H1 (cell line): ENCODE measurements around the gene TPST2. TPM values are rescaled to one million over a fixed set of nuclear protein-coding genes. Genes with fewer than 3 reads are reported as not detected.

Experiments
- CTCF ChIA-PET: fragments of 300-600 bp; sonication (Branson Sonifier 250); formaldehyde crosslinking; loops from one replicate; lab custom pipeline; 2021; ENCODE audit not compliant: partially characterized antibody; lab: Charles Lee
- POLR2A ChIA-PET: fragments of 300-600 bp; sonication (Branson Sonifier 250); formaldehyde crosslinking; loops from one replicate; lab custom pipeline; 2021; ENCODE audit warnings: inconsistent platforms; ENCODE audit not compliant: partially characterized antibody; lab: Charles Lee
- DNase-seq, 2 experiments: peaks; one replicate each; pipeline versions ENCODE4 v3.0.0 to v3.0.0-alpha.2; 2010 to 2022; ENCODE audit warnings: low spot score in 2 of 2, low read depth in 1 of 2, mixed read lengths in 1 of 2
- FAIRE-seq: peaks from 2 replicates; lab custom pipeline; 2011; peaks lifted over from hg19 to GRCh38; lab: Jason Lieb, UNC
- H2AFZ ChIP-seq: 2 replicates; pipeline ENCODE4 v1.8.1; 2012; ENCODE audit warnings: low read length, inconsistent platforms
- H2AK5ac ChIP-seq: 2 replicates; pipeline ENCODE4 v1.6.1; 2013; ENCODE audit warnings: low read depth, low read length
- H2BK120ac ChIP-seq: replicated peaks from 2 replicates; pipeline ENCODE3; 2013; ENCODE audit warnings: low read depth, low read length, inconsistent platforms
- H2BK12ac ChIP-seq: 2 replicates; pipeline ENCODE4 v1.6.1; 2013; ENCODE audit warnings: low read depth, low read length
- H2BK15ac ChIP-seq: 2 replicates; pipeline ENCODE4 v1.6.1; 2013; ENCODE audit warnings: low read length
- H2BK20ac ChIP-seq: 2 replicates; pipeline ENCODE4 v1.6.1; 2013; ENCODE audit warnings: low read length
- H2BK5ac ChIP-seq: 2 replicates; pipeline ENCODE4 v1.6.1; 2013; ENCODE audit warnings: low read depth, low read length
- H3K14ac ChIP-seq: 2 replicates; pipeline ENCODE4 v1.6.1; 2013; ENCODE audit warnings: inconsistent platforms; ENCODE audit not compliant: insufficient read length
- H3K18ac ChIP-seq: 2 replicates; pipeline ENCODE4 v1.6.1; 2013; ENCODE audit warnings: low read length; ENCODE audit errors: extremely low read depth
- H3K23ac ChIP-seq: 2 replicates; pipeline ENCODE4 v1.6.1; 2013; ENCODE audit warnings: inconsistent platforms; ENCODE audit not compliant: insufficient read length
- H3K23me2 ChIP-seq: 2 replicates; pipeline ENCODE4 v1.6.1; 2013; ENCODE audit warnings: low read depth, low read length
- H3K27ac ChIP-seq: 2 replicates; pipeline ENCODE4 v1.6.1; 2011; ENCODE audit warnings: low read depth, low read length, inconsistent platforms
- H3K27me3 ChIP-seq, 4 experiments: replicated peaks in 1 of 4; 1 replicate in 1 of 4; 2 replicates in 3 of 4; pipeline versions ENCODE4 v1.6.1 to v1.8.1; 2011 to 2013; ENCODE audit warnings: low read length in 3 of 4, mild to moderate bottlenecking in 3 of 4, inconsistent platforms in 2 of 4, mixed read lengths in 2 of 4, moderate library complexity in 1 of 4; ENCODE audit not compliant: control insufficient read depth in 3 of 4, insufficient read depth in 3 of 4; ENCODE audit errors: extremely low read depth in 1 of 4
- H3K36me3 ChIP-seq, 4 experiments: 2 replicates each; pipeline versions ENCODE4 v1.6.1 to v1.8.1; 2011 to 2013; ENCODE audit warnings: mild to moderate bottlenecking in 4 of 4, low read length in 3 of 4, moderate library complexity in 2 of 4, control low read depth in 1 of 4, inconsistent platforms in 1 of 4; ENCODE audit not compliant: insufficient read depth in 4 of 4, control insufficient read depth in 2 of 4
- H3K4ac ChIP-seq: replicated peaks from 2 replicates; pipeline ENCODE3; 2013; ENCODE audit warnings: low read length, low read depth, mixed read lengths, inconsistent platforms; ENCODE audit not compliant: insufficient read length
- H3K4me1 ChIP-seq, 4 experiments: replicated peaks in 1 of 4; 1 replicate in 1 of 4; 2 replicates in 3 of 4; pipeline versions ENCODE4 v1.6.1 to v1.8.1; 2011 to 2013; ENCODE audit warnings: low read length in 3 of 4, inconsistent platforms in 2 of 4, mixed read lengths in 1 of 4; ENCODE audit not compliant: insufficient read depth in 4 of 4, control insufficient read depth in 3 of 4
- H3K4me2 ChIP-seq, 2 experiments: 2 replicates each; pipeline versions ENCODE4 v1.6.1 to v1.8.1; 2011 to 2013; ENCODE audit warnings: low read depth in 2 of 2, low read length in 2 of 2, control low read depth in 1 of 2, inconsistent platforms in 1 of 2, mild to moderate bottlenecking in 1 of 2; ENCODE audit not compliant: insufficient read depth in 1 of 2
- H3K4me3 ChIP-seq, 4 experiments: fragments of 200-600, 300-600 bp in 1 of 4; sonication (generic), shearing (Covaris generic), sonication (Bioruptor Twin) in 1 of 4; 2 replicates each; pipeline versions ENCODE4 v1.5.1 to v1.8.1; 2011 to 2016; ENCODE audit warnings: low read length in 4 of 4, low read depth in 3 of 4, control low read depth in 2 of 4, inconsistent platforms in 2 of 4, mild to moderate bottlenecking in 2 of 4, mixed read lengths in 1 of 4, moderate library complexity in 1 of 4; ENCODE audit not compliant: insufficient read depth in 2 of 4; ENCODE audit errors: extremely low read depth in 1 of 4
- H3K56ac ChIP-seq: replicated peaks from 2 replicates; pipeline ENCODE3; 2013; ENCODE audit warnings: low read depth, mild to moderate bottlenecking, mixed read lengths, low read length, inconsistent platforms; ENCODE audit not compliant: insufficient read length
- H3K79me1 ChIP-seq: 2 replicates; pipeline ENCODE4 v1.6.1; 2013; ENCODE audit warnings: low read depth, low read length, control low read depth
- H3K79me2 ChIP-seq, 2 experiments: 2 replicates each; pipeline versions ENCODE4 v1.6.1 to v1.8.1; 2012 to 2013; ENCODE audit warnings: low read length in 2 of 2, mild to moderate bottlenecking in 2 of 2, inconsistent platforms in 1 of 2; ENCODE audit not compliant: insufficient read depth in 2 of 2, control insufficient read depth in 1 of 2
- H3K9ac ChIP-seq, 4 experiments: replicated peaks in 1 of 4; 1 replicate in 1 of 4; 2 replicates in 3 of 4; pipeline versions ENCODE4 v1.6.1 to v1.8.1; 2011 to 2013; ENCODE audit warnings: low read depth in 3 of 4, low read length in 3 of 4, control low read depth in 2 of 4, mild to moderate bottlenecking in 2 of 4, moderate library complexity in 2 of 4, inconsistent platforms in 1 of 4; ENCODE audit errors: extremely low read depth in 1 of 4
- H3K9me3 ChIP-seq, 2 experiments: 2 replicates each; pipeline versions ENCODE4 v1.6.1 to v1.8.1; 2012 to 2013; ENCODE audit warnings: mild to moderate bottlenecking in 2 of 2, moderate library complexity in 2 of 2, control low read depth in 1 of 2, inconsistent platforms in 1 of 2, low read depth in 1 of 2, low read length in 1 of 2, mixed read lengths in 1 of 2; ENCODE audit not compliant: insufficient read depth in 2 of 2
- H4K20me1 ChIP-seq, 2 experiments: replicated peaks in 1 of 2; 2 replicates each; pipeline versions ENCODE3 to v1.8.1; 2011 to 2013; ENCODE audit warnings: inconsistent platforms in 2 of 2, low read length in 2 of 2, mild to moderate bottlenecking in 1 of 2; ENCODE audit not compliant: insufficient read depth in 2 of 2, control insufficient read depth in 1 of 2
- H4K5ac ChIP-seq: 2 replicates; pipeline ENCODE4 v1.6.1; 2013; ENCODE audit warnings: low read length, low read depth, mixed read lengths, inconsistent platforms; ENCODE audit not compliant: insufficient read length
- H4K8ac ChIP-seq: 2 replicates; pipeline ENCODE4 v1.8.0; 2013; ENCODE audit warnings: mild to moderate bottlenecking, moderate library complexity, low read length, inconsistent platforms; ENCODE audit not compliant: insufficient read depth; ENCODE audit errors: extremely low read depth
- H4K91ac ChIP-seq: replicated peaks from 2 replicates; pipeline ENCODE3; 2013; ENCODE audit warnings: low read length, mixed read lengths, inconsistent platforms; ENCODE audit not compliant: insufficient read length
- BRCA1 ChIP-seq: IDR thresholded peaks from 2 replicates; pipeline ENCODE4 v1.6.1; 2012; ENCODE audit warnings: low read depth, low read length, improper control_type of control experiment
- CBX8 ChIP-seq: fragments of 300-800, 300-1000 bp; sonication (generic); IDR thresholded peaks from 2 replicates; pipeline ENCODE4 v1.7.1; 2016; ENCODE audit warnings: low read depth, low read length, borderline replicate concordance
- CTBP2 ChIP-seq: IDR thresholded peaks from 2 replicates; pipeline ENCODE4 v1.7.0; 2011; ENCODE audit warnings: borderline replicate concordance, mild to moderate bottlenecking, moderate library complexity, mixed read lengths, low read length; ENCODE audit not compliant: insufficient read depth, insufficient read length
- HDAC6 ChIP-seq: IDR thresholded peaks from one replicate; pipeline ENCODE4 v1.7.1; 2012; ENCODE audit warnings: low read depth, mild to moderate bottlenecking, inconsistent platforms, low read length, moderate library complexity
- POU5F1 ChIP-seq: IDR thresholded peaks from 2 replicates; pipeline ENCODE4 v1.6.1; 2011; ENCODE audit warnings: low read depth, mild to moderate bottlenecking, low read length, moderate library complexity
- SP2 ChIP-seq: IDR thresholded peaks from 2 replicates; pipeline ENCODE4 v1.6.1; 2012; ENCODE audit warnings: mild to moderate bottlenecking, low read length, inconsistent platforms
- TEAD4 ChIP-seq: IDR thresholded peaks from 2 replicates; pipeline ENCODE4 v1.6.1; 2012; ENCODE audit warnings: low read depth, low read length, inconsistent platforms, mixed read lengths
- WGBS, 2 experiments: shearing (Covaris generic) in 1 of 2; methylation state at CpG; one replicate each; pipeline versions ENCODE4 v1.1.6 to v1.1.7; 2013 to 2015; ENCODE audit warnings: low lambda C conversion rate in 2 of 2, mixed read lengths in 2 of 2, inconsistent platforms in 1 of 2, low coverage in 1 of 2, missing lambda C conversion rate in 1 of 2; ENCODE audit not compliant: insufficient replicate concordance in 2 of 2, insufficient coverage in 1 of 2, insufficient read length in 1 of 2; ENCODE audit errors: extremely low coverage in 1 of 2, missing lambda C conversion rate in 1 of 2; 5-methylcytosine and 5-hydroxymethylcytosine counted together
- polyA plus RNA-seq, 7 experiments: library from polyadenylated mRNA; depleted of rRNA in 3 of 7; stranded (reverse) in 5 of 7; unstranded in 2 of 7; fragments of >200 nt in 5 of 7; fragments of 200-250 nt in 2 of 7; gene quantifications; 1 replicate in 5 of 7; 2 replicates in 1 of 7; 4 replicates in 1 of 7; pipeline versions ENCODE4 v1.2.1 to v1.2.3, GENCODE V29; 2011 to 2013; ENCODE audit warnings: missing spikeins in 2 of 7, mixed read lengths in 2 of 7
- total RNA-seq: library from RNA; stranded (reverse); fragmentation: NEBNext Ultra II Directional; extraction: Animal tissue kit (Norgen Biotek cat#: 25700); gene quantifications from 2 replicates; pipeline ENCODE4 v1.2.1, GENCODE V29; 2021
- TF ChIP-seq, protein P1 (sequence below), 3 experiments: IDR thresholded peaks; 1 replicate in 2 of 3; 2 replicates in 1 of 3; pipeline versions ENCODE4 v1.5.1 to v1.6.1; 2011; ENCODE audit warnings: low read length in 3 of 3, mild to moderate bottlenecking in 3 of 3, inconsistent platforms in 2 of 3, low read depth in 1 of 3, moderate library complexity in 1 of 3; ENCODE audit not compliant: insufficient read depth in 1 of 3; ENCODE audit errors: control extremely low read depth in 1 of 3

The TPST2 gene
- total and polyA plus RNA-seq, 2 of the 8 experiments (the other 6 are each of a cell fraction or from before 2014, with no cell fraction given) = 58.8 to 143 TPM

GRCh38 chr22:26634189-26634588 is 44.3 kb upstream of the TPST2 start:
- H3K27ac ChIP-seq = no peak overlapping the region
- 100% methylated on average over 3 of the region's 3 CpGs; no CpG with 5 or more reads in 1 of the 2 experiments for WGBS, 2 experiments
- no peaks in the 10 kb centered on the region for H3K36me3 ChIP-seq
- H2BK15ac ChIP-seq = no peak overlapping the region
- no peaks in the 10 kb centered on the region for H3K79me1 ChIP-seq
- H3K23me2 ChIP-seq = no peaks in the 10 kb centered on the region
- H3K56ac ChIP-seq = no peak overlapping the region
- no peak overlapping the region for H3K4ac ChIP-seq
- H3K9ac ChIP-seq = no peak overlapping the region
- no peak for DNase-seq
- no peak for FAIRE-seq
- H3K9me3 ChIP-seq = no peaks in the 10 kb centered on the region
- no peaks in the 10 kb centered on the region for H3K27me3 ChIP-seq
- H2BK12ac ChIP-seq = no peak overlapping the region
- no peak overlapping the region for H2BK120ac ChIP-seq
- no peak overlapping the region for H2BK20ac ChIP-seq
- no peak overlapping the region for H3K18ac ChIP-seq
- H3K4me3 ChIP-seq = no peak overlapping the region
- H3K4me2 ChIP-seq = no peak overlapping the region
- H4K5ac ChIP-seq = no peak overlapping the region
- H4K91ac ChIP-seq = no peak overlapping the region
- no peak overlapping the region for H2BK5ac ChIP-seq
- no peak overlapping the region for H3K23ac ChIP-seq
- ChIA-PET POLR2A (interaction anchor here (1.5 kb wide), 1 partner anchor 74 kb away, joined by 3 read pairs; no protein-coding TSS in a partner anchor), CTCF (interaction anchor here (0.6 to 2.1 kb wide), 4 partner anchors 10 to 48 kb away, joined by 3 to 14 read pairs (median 4); no protein-coding TSS in a partner anchor)
- H3K14ac ChIP-seq = no peak overlapping the region
- no peak for TF ChIP-seq POU5F1
- no peak for TF ChIP-seq HDAC6
- TF ChIP-seq CTBP2 = no peak
- TF ChIP-seq CBX8 = no peak
- no peak for TF ChIP-seq TEAD4
- TF ChIP-seq, protein P1, sequence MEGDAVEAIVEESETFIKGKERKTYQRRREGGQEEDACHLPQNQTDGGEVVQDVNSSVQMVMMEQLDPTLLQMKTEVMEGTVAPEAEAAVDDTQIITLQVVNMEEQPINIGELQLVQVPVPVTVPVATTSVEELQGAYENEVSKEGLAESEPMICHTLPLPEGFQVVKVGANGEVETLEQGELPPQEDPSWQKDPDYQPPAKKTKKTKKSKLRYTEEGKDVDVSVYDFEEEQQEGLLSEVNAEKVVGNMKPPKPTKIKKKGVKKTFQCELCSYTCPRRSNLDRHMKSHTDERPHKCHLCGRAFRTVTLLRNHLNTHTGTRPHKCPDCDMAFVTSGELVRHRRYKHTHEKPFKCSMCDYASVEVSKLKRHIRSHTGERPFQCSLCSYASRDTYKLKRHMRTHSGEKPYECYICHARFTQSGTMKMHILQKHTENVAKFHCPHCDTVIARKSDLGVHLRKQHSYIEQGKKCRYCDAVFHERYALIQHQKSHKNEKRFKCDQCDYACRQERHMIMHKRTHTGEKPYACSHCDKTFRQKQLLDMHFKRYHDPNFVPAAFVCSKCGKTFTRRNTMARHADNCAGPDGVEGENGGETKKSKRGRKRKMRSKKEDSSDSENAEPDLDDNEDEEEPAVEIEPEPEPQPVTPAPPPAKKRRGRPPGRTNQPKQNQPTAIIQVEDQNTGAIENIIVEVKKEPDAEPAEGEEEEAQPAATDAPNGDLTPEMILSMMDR (IDR thresholded peaks at IDR 0.05; ENCODE audit: control extremely low read depth in 1 of 3, insufficient read depth in 1 of 3, low read depth in 1 of 3, low read length in 3 of 3) = no peak
- no peak for TF ChIP-seq SP2
- TF ChIP-seq BRCA1 = no peak
- no peak overlapping the region for H2AFZ ChIP-seq
- H3K79me2 ChIP-seq = no peaks in the 10 kb centered on the region
- H3K4me1 ChIP-seq = no peaks in the 10 kb centered on the region
- no peak overlapping the region for H4K8ac ChIP-seq
- H4K20me1 ChIP-seq = no peaks in the 10 kb centered on the region
- no peak overlapping the region for H2AK5ac ChIP-seq
